Upper lobe of right lung (tissue), 1 donor: ENCODE results near the gene SDK2. TPM values are rescaled to one million over a fixed set of nuclear protein-coding genes. Genes with fewer than 3 reads are reported as not detected.

ENCODE experiments used
- ATAC-seq: fragments of 200-7000 bp; cut with Tn5 transposase; one replicate; pipeline ENCODE4 v1.9.1; 2020; ENCODE audit warnings: mild to moderate bottlenecking, moderate library complexity
- DNase-seq: peaks from one replicate; pipeline ENCODE4 v3.0.0-alpha.2; 2020
- H3K27ac ChIP-seq: fragments of 200-600 bp; one replicate; pipeline ENCODE4 v1.8.0; 2022
- H3K27me3 ChIP-seq: fragments of 200-600 bp; one replicate; pipeline ENCODE4 v1.8.0; 2022; ENCODE audit warnings: mild to moderate bottlenecking
- H3K36me3 ChIP-seq: fragments of 200-600 bp; one replicate; pipeline ENCODE4 v1.8.0; 2022
- H3K4me1 ChIP-seq: fragments of 200-600 bp; one replicate; pipeline ENCODE4 v1.8.0; 2022
- H3K4me3 ChIP-seq: fragments of 200-600 bp; one replicate; pipeline ENCODE4 v1.8.0; 2022; ENCODE audit warnings: mild to moderate bottlenecking
- H3K9me3 ChIP-seq: fragments of 200-600 bp; one replicate; pipeline ENCODE4 v1.8.0; 2022
- intact Hi-C: fragments of 100-400 bp; cut with DNase I; formaldehyde crosslinking; loops from one replicate; pipeline ENCODE4 v1.11.0; 2022
- total RNA-seq: library from RNA; stranded (reverse); fragmentation: NEBNext Ultra II Directional; extraction: Animal tissue kit (Norgen Biotek cat#: 25700); gene quantifications from one replicate; pipeline ENCODE4 v1.2.1, GENCODE V29; 2021
- TF ChIP-seq, protein P1 (sequence below): fragments of 200-600 bp; IDR thresholded peaks from one replicate; pipeline ENCODE4 v1.8.0; 2022; ENCODE audit warnings: antibody characterized with exemption
- donor health status: DM: no; HTN: yes; CAD: no; lungs with severe emphysema.

Gene SDK2
- total RNA-seq, 1 donor from 2014 or later, result 2.3 TPM

DNA sequence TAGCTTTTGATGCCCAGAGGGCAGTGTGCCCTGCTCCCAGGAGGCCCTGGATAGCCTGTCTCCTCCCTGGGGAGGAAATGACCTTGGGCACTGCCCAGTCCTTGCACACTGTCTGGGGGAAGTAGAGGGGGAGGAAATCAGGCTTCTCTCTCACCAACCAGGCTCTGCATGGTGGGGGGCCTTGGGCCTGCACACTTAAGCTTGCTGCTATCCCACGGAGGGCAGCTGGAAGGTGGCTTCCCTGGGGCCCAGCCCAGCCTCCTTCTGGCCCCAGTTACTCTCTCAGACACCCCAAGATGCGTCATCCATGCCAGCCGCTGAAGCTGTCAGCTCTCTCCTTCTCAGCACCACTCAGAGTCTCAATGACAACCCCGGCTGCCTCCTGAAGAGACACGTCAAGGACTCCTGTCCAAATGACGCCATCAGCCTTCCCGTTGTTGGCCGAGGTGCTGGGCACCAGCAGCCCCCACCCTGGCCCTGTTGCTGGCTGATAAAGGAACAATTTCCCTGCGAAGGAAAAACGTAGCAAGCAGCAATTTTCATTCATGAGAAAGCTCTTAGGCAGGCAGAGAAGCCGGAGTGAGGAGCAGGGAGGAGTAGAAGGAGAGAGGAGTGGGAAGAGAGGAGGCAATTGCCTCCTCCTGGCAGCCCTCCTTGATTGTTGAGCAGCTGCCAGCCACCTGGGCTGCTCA lies 95.5 kb downstream of the SDK2 start:
- H3K9me3 ChIP-seq, result no peaks in the 10 kb centered on the region
- intact Hi-C loops, result no loop called here
- H3K27ac ChIP-seq, result no peak overlapping the region
- DNase-seq, result no peak
- TF ChIP-seq, protein P1, sequence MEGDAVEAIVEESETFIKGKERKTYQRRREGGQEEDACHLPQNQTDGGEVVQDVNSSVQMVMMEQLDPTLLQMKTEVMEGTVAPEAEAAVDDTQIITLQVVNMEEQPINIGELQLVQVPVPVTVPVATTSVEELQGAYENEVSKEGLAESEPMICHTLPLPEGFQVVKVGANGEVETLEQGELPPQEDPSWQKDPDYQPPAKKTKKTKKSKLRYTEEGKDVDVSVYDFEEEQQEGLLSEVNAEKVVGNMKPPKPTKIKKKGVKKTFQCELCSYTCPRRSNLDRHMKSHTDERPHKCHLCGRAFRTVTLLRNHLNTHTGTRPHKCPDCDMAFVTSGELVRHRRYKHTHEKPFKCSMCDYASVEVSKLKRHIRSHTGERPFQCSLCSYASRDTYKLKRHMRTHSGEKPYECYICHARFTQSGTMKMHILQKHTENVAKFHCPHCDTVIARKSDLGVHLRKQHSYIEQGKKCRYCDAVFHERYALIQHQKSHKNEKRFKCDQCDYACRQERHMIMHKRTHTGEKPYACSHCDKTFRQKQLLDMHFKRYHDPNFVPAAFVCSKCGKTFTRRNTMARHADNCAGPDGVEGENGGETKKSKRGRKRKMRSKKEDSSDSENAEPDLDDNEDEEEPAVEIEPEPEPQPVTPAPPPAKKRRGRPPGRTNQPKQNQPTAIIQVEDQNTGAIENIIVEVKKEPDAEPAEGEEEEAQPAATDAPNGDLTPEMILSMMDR, result no peak
- H3K36me3 ChIP-seq, result no peaks in the 10 kb centered on the region
- no peaks in the 10 kb centered on the region for H3K4me1 ChIP-seq
- ATAC-seq, result no peak
- no peak overlapping the region for H3K4me3 ChIP-seq
- peaks cover 11% of the 10 kb centered on the region for H3K27me3 ChIP-seq

DNA sequence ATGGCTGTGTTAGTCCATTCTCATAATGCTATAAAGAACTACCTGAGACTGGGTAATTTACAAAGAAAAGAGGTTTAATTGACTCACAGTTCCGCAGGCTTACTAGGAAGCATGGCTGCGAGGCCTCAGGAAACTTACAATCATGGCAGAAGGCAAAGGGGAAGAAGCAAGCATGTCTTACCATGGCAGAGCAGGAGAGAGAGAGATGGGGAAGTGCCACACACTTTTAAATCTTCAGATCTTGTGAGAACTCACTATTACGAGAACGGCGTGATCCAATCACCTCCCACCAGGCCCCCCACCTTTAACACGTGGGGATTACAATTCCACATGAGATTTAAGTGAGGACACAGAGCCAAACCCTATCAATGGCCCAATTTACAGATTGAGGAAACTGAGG lies 96.5 kb downstream of the SDK2 start:
- H3K27me3 ChIP-seq, result peaks cover 11% of the 10 kb centered on the region
- DNase-seq (no peak), ATAC-seq (no peak)
- no peaks in the 10 kb centered on the region for H3K4me1 ChIP-seq
- TF ChIP-seq, protein P1, result no peak
- H3K9me3 ChIP-seq, result no peaks in the 10 kb centered on the region
- no peak overlapping the region for H3K27ac ChIP-seq
- intact Hi-C loops, result no loop called here
- no peak overlapping the region for H3K4me3 ChIP-seq
- no peaks in the 10 kb centered on the region for H3K36me3 ChIP-seq

- intact Hi-C loops, result no loop called here
- TF ChIP-seq, protein P1, result no peak
- ATAC-seq (peak; percentile 83), DNase-seq (peak; percentile 85)
- Histone ChIP-seq H3K27me3 (peaks cover 11% of the 10 kb centered on the region), H3K36me3 (no peaks in the 10 kb centered on the region), H3K4me1 (no peaks in the 10 kb centered on the region), H3K9me3 (no peaks in the 10 kb centered on the region), H3K4me3 (no peak overlapping the region), H3K27ac (no peak overlapping the region)
These were observed 97.3 kb downstream of the SDK2 start for GRCh38 chr17:73546770-73547536.

DNA sequence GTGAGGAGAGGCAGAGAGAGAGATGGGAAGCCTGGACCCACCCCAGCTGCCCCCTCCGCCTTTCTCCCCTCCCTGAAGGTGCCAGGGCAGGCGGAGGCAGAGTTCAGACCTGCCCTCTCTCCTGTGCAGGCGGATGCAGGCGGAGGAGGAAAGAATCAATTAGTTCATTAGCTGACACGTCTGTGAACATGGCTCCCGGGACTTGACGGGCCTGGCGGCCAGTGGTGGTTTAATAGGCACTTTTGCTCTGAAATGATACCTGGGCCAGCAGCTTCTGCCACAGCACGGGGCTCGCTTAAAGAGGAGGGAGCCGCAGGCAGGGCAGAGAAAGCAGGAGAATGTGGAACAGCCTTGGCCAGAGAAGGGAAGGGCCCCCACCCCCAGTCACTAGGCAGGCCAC lies 98.1 kb downstream of the SDK2 start:
- TF ChIP-seq, protein P1, result no peak
- Histone ChIP-seq H3K4me3 (no peak overlapping the region), H3K36me3 (no peaks in the 10 kb centered on the region), H3K27ac (no peak overlapping the region), H3K27me3 (peaks cover 11% of the 10 kb centered on the region), H3K9me3 (no peaks in the 10 kb centered on the region), H3K4me1 (no peaks in the 10 kb centered on the region)
- intact Hi-C loops, result no loop called here
- DNase-seq, result no peak
- ATAC-seq, result no peak

DNA sequence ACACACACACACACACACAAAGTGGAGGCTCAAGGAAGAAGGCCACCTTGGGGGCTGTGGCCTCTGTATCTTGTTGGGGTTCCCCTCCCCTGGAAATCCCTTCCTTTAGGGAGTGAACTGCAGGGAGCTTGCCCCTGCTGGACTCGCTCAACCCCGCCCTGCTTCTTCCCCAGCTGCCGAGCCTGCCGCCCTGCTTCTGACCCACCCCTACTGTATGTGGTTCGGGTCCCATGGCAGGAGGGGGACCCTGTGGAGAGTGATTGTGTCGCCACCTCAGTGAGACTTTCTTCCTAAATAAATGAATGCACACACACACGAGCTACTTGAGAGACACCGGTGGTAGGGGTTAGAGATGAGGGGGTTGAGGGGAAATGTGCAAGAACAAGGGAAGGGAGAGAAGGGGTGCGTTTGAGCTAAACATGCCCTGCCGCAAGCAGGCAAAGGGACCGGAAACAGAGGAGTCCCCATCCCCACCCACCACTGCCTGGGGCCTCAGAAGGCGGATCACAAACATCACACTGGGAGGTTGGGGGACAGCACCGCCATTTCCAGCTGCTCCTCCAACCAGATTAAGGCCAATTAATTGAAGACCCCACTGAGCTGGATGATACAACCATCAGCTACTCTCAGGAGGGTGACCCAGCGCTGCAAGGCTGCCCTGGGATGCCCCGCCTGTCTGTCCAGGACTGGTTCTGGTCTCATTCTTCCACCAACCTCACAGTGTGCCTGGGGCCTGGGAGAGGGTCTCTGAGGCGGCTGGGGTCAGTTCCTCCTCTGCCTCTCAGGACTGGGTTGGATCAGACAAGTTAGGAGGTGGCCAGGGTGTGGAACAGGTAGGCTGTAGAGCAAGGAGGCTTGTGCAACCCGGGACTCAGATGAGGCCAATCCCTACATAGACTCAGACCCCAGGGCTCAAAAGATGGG lies 98.9 kb downstream of the SDK2 start:
- H3K27me3 ChIP-seq, result peaks cover 11% of the 10 kb centered on the region

More for the DNA sequence above, 98.9 kb downstream of the SDK2 start:
- Histone ChIP-seq H3K36me3 (no peaks in the 10 kb centered on the region), H3K4me1 (no peaks in the 10 kb centered on the region), H3K27ac (no peak overlapping the region), H3K4me3 (no peak overlapping the region), H3K9me3 (no peaks in the 10 kb centered on the region)
- intact Hi-C loops, result no loop called here
- DNase-seq (no peak), ATAC-seq (no peak)
- TF ChIP-seq, protein P1, result no peak
